Endothelial cell (in vitro differentiated cells): Measurements from ENCODE around the gene PDLIM1. TPM values are rescaled to one million over a fixed set of nuclear protein-coding genes. Genes with fewer than 3 reads are reported as not detected.

Source experiments
- DNase-seq: peaks from one replicate; pipeline ENCODE4 v3.0.0; 2021; ENCODE audit warnings: low spot score
- H3K27ac Mint-ChIP-seq: one replicate; pipeline ENCODE4 v1.8.0; 2021; ENCODE audit warnings: mixed read lengths, inconsistent platforms; ENCODE audit not compliant: unreplicated experiment
- H3K27me3 Mint-ChIP-seq: one replicate; pipeline ENCODE4 v1.8.0; 2021; ENCODE audit warnings: mild to moderate bottlenecking, moderate library complexity, mixed read lengths, inconsistent platforms; ENCODE audit not compliant: unreplicated experiment
- H3K36me3 Mint-ChIP-seq: one replicate; pipeline ENCODE4 v1.8.0; 2021; ENCODE audit warnings: mild to moderate bottlenecking, low read depth, mixed read lengths, inconsistent platforms; ENCODE audit not compliant: unreplicated experiment
- H3K4me1 Mint-ChIP-seq: one replicate; pipeline ENCODE4 v1.8.0; 2021; ENCODE audit warnings: mild to moderate bottlenecking, mixed read lengths, inconsistent platforms; ENCODE audit not compliant: unreplicated experiment
- H3K4me3 Mint-ChIP-seq: one replicate; pipeline ENCODE4 v1.8.0; 2021; ENCODE audit warnings: mild to moderate bottlenecking, mixed read lengths, inconsistent platforms; ENCODE audit not compliant: unreplicated experiment
- H3K9me3 Mint-ChIP-seq: one replicate; pipeline ENCODE4 v1.8.0; 2021; ENCODE audit warnings: mixed read lengths, inconsistent platforms; ENCODE audit not compliant: unreplicated experiment
- CTCF ChIP-seq: fragments of 200-600 bp; sonication (generic); IDR thresholded peaks from one replicate; pipeline ENCODE4 v1.5.0; 2021; ENCODE audit warnings: antibody characterized with exemption; ENCODE audit not compliant: unreplicated experiment
- total RNA-seq: library from RNA; stranded (reverse); fragmentation: NEBNext Ultra II Directional; extraction: Animal tissue kit (Norgen Biotek cat#: 25700); gene quantifications from one replicate; pipeline ENCODE4 v1.2.1, GENCODE V29; 2021; ENCODE audit not compliant: unreplicated experiment

The PDLIM1 gene
- total RNA-seq, 1 donor from 2014 or later: 125 TPM

- no peak for DNase-seq
- TF ChIP-seq CTCF: no peak
- no peak overlapping the region for H3K27ac Mint-ChIP-seq
- peaks cover 1% of the 10 kb centered on the region for H3K27me3 Mint-ChIP-seq
- no peak overlapping the region for H3K4me3 Mint-ChIP-seq
- H3K9me3 Mint-ChIP-seq: peaks cover 5% of the 10 kb centered on the region
- H3K36me3 Mint-ChIP-seq: peaks cover 34% of the 10 kb centered on the region
- H3K4me1 Mint-ChIP-seq: peaks cover 28% of the 10 kb centered on the region
These were observed 36.2 kb downstream of the PDLIM1 start for GRCh38 chr10:95254629-95255028.

GRCh38 chr10:95253686-95254085, 37.1 kb downstream of the PDLIM1 start:
- H3K9me3 Mint-ChIP-seq: peaks cover 5% of the 10 kb centered on the region
- H3K36me3 Mint-ChIP-seq: peaks cover 35% of the 10 kb centered on the region
- H3K4me1 Mint-ChIP-seq: peaks cover 37% of the 10 kb centered on the region
- peaks cover 5% of the 10 kb centered on the region for H3K27me3 Mint-ChIP-seq
- TF ChIP-seq CTCF: no peak
- no peak overlapping the region for H3K4me3 Mint-ChIP-seq
- no peak for DNase-seq
- H3K27ac Mint-ChIP-seq: peak overlapping the region; percentile 45

- Mint-ChIP-seq H3K27ac (peak overlapping the region; percentile 84), H3K4me1 (peaks cover 43% of the 10 kb centered on the region), H3K9me3 (peaks cover 5% of the 10 kb centered on the region), H3K36me3 (peaks cover 30% of the 10 kb centered on the region), H3K4me3 (no peak overlapping the region), H3K27me3 (peaks cover 8% of the 10 kb centered on the region)
- DNase-seq: no peak
- no peak for TF ChIP-seq CTCF
These were observed 37.8 kb downstream of the PDLIM1 start for GRCh38 chr10:95253007-95253406.

- Mint-ChIP-seq H3K4me1 (peaks cover 57% of the 10 kb centered on the region), H3K4me3 (no peak overlapping the region), H3K27ac (no peak overlapping the region), H3K36me3 (peaks cover 18% of the 10 kb centered on the region), H3K27me3 (peaks cover 7% of the 10 kb centered on the region), H3K9me3 (peaks cover 3% of the 10 kb centered on the region)
- no peak for TF ChIP-seq CTCF
- no peak for DNase-seq
These were observed 39.9 kb downstream of the PDLIM1 start for GRCh38 chr10:95250856-95251255.

- peaks cover 57% of the 10 kb centered on the region for H3K4me1 Mint-ChIP-seq
- no peak for TF ChIP-seq CTCF
These were observed 41.3 kb downstream of the PDLIM1 start for GRCh38 chr10:95249467-95249866.

More at GRCh38 chr10:95249467-95249866, 41.3 kb downstream of the PDLIM1 start:
- H3K4me3 Mint-ChIP-seq: no peak overlapping the region
- no peak overlapping the region for H3K27ac Mint-ChIP-seq
- H3K27me3 Mint-ChIP-seq: peaks cover 8% of the 10 kb centered on the region
- no peak for DNase-seq
- no peaks in the 10 kb centered on the region for H3K9me3 Mint-ChIP-seq
- peaks cover 9% of the 10 kb centered on the region for H3K36me3 Mint-ChIP-seq
